ENCODE data around the gene SLC6A13. TPM values are rescaled to one million over a fixed set of nuclear protein-coding genes. Genes with fewer than 3 reads are reported as not detected.

SLC6A13 gene
- total RNA-seq, 6 experiments from 2014 or later: 2.0 to 70.6 (median 14.4) TPM

- WGBS (ENCODE audit: insufficient coverage, low coverage, low lambda C conversion rate, missing lambda C conversion rate): 78% methylated on average over 3 of the region's 3 CpGs
Measured at GRCh38 chr12:197347-197746, 65.3 kb downstream of the SLC6A13 start.

DNA sequence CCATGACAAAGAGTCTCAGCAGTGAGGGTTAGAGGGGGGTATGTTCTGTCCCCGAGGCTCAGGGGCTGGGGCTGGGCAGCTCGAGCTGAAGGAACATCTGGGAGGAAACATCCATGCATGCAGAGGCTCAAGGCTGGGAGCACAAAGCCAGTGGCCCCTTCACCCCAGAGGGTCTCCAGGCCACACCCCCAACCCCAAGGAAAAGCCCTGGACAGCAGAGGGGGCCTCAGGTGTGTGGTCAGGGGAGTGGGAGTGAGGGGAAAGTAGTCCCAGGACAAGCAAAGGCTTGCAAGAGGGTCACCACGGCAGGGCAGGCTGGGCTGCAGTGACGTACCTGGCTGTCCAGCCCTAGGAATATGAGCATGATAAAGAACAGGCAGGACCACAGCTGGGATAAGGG is 66.2 kb downstream of the SLC6A13 start:
- no peak for ATAC-seq
- peak in 2 of 3 donors; percentile 6 to 42 for DNase-seq
- H3K9me3 ChIP-seq: no peaks in the 10 kb centered on the region
- peaks cover 0 to 85% (median 10%) of the 10 kb centered on the region in 4 donors for H3K36me3 ChIP-seq
- H3K4me3 ChIP-seq: no peak overlapping the region
- no peak overlapping the region for H3K27ac ChIP-seq
- H3K27me3 ChIP-seq: no peaks in the 10 kb centered on the region
- WGBS (ENCODE audit: insufficient coverage, low coverage, low lambda C conversion rate, missing lambda C conversion rate): 80% methylated on average over 1 of the region's 4 CpGs
- TF ChIP-seq POLR2A (IDR thresholded peaks at IDR 0.05): no peak
- TF ChIP-seq CTCF (IDR thresholded peaks at IDR 0.05): no peak
- intact Hi-C loops (cut with DNase I): no loop called here
- H3K4me1 ChIP-seq: no peaks in the 10 kb centered on the region

More at GRCh38 chr12:197347-197746, 65.3 kb downstream of the SLC6A13 start:
- DNase-seq: no peak
- intact Hi-C loops (cut with DNase I): no loop called here
- Histone ChIP-seq H3K27ac (no peak overlapping the region), H3K9me3 (no peaks in the 10 kb centered on the region), H3K36me3 (peaks cover 0 to 87% (median 13%) of the 10 kb centered on the region in 4 donors), H3K27me3 (no peaks in the 10 kb centered on the region), H3K4me1 (no peaks in the 10 kb centered on the region), H3K4me3 (no peak overlapping the region)
- ATAC-seq: no peak
- TF ChIP-seq CTCF (IDR thresholded peaks at IDR 0.05) (no peak), POLR2A (IDR thresholded peaks at IDR 0.05) (no peak)

- WGBS (ENCODE audit: insufficient coverage, low coverage, low lambda C conversion rate, missing lambda C conversion rate): 86% methylated on average over 1 of the region's 15 CpGs
- TF ChIP-seq POLR2A (IDR thresholded peaks at IDR 0.05) (no peak), CTCF (IDR thresholded peaks at IDR 0.05) (no peak)
- no peaks in the 10 kb centered on the region for H3K4me1 ChIP-seq
- ATAC-seq (no peak), DNase-seq (peak in 1 of 3 donors; percentile 5)
- no peaks in the 10 kb centered on the region for H3K9me3 ChIP-seq
- intact Hi-C loops (cut with DNase I): no loop called here
- H3K4me3 ChIP-seq: no peak overlapping the region
- H3K27ac ChIP-seq: no peak overlapping the region
- peaks cover 0 to 80% (median 10%) of the 10 kb centered on the region in 4 donors for H3K36me3 ChIP-seq
- H3K27me3 ChIP-seq: no peaks in the 10 kb centered on the region
Measured at GRCh38 chr12:195951-196350, 66.7 kb downstream of the SLC6A13 start.

DNA sequence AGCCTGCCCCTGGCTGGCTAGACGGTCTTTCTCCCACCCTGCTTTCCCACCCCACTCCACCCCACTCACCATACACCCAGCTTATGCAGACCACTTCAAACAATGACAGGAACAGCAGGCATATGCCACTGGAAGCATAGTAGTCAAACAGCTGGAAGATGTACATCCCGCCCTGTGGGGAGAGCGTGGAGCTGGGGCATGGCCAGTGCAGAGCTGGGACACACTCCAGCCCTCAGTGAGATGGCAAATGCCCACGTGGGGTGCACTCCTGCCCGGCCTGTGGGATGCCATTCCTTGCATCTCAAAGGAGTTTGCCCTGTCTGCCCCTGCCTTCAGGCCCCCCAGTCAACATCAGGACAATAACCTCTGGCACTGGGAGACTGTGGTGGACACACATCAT is 67.5 kb downstream of the SLC6A13 start:
- no peaks in the 10 kb centered on the region for H3K27me3 ChIP-seq
- DNase-seq (peak in 2 of 3 donors; percentile 5 to 34), ATAC-seq (no peak)
- no peak overlapping the region for H3K27ac ChIP-seq
- no peak overlapping the region for H3K4me3 ChIP-seq
- H3K4me1 ChIP-seq: no peaks in the 10 kb centered on the region
- 100% methylated on average over 1 of the region's 5 CpGs for WGBS (ENCODE audit: insufficient coverage, low coverage, low lambda C conversion rate, missing lambda C conversion rate)
- no peaks in the 10 kb centered on the region for H3K9me3 ChIP-seq
- TF ChIP-seq CTCF (IDR thresholded peaks at IDR 0.05): no peak
- TF ChIP-seq POLR2A (IDR thresholded peaks at IDR 0.05): no peak
- intact Hi-C loops (cut with DNase I): no loop called here
- H3K36me3 ChIP-seq: peaks cover 0 to 74% (median 10%) of the 10 kb centered on the region in 4 donors

DNA sequence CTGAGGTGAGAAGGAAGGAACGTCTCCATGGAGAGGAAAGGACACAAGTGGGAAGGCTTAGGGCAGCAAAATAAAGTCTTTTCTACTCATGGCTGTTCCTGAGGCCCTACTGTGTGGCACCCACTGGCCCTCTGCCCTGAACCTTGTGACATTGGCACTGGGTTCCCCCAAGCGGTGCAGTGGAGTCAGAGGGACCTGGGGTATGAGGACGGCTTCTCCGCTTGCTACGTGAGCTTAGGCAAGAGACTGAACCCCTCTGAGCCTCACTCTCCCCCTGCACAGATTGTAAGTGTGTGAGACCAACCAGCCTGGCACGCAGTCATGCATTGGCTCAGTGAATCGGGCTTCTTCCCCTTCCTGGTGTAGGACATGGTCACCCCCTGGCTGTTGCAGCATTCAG is 68.4 kb downstream of the SLC6A13 start:
- intact Hi-C loops (cut with DNase I): no loop called here
- DNase-seq: peak in 1 of 3 donors; percentile 29
- Histone ChIP-seq H3K4me1 (peaks cover 0 to 4% (median 2%) of the 10 kb centered on the region in 4 donors), H3K9me3 (no peaks in the 10 kb centered on the region), H3K4me3 (no peak overlapping the region), H3K27me3 (no peaks in the 10 kb centered on the region), H3K36me3 (peaks cover 0 to 68% (median 7%) of the 10 kb centered on the region in 4 donors), H3K27ac (no peak overlapping the region)
- TF ChIP-seq CTCF (IDR thresholded peaks at IDR 0.05) (no peak), POLR2A (IDR thresholded peaks at IDR 0.05) (no peak)
- ATAC-seq: no peak
- 43% methylated on average over 1 of the region's 7 CpGs for whole genome bisulfite sequencing (ENCODE audit: insufficient coverage, low coverage, low lambda C conversion rate, missing lambda C conversion rate)

Data from right lobe of liver (tissue), 6 donors.